ENCODE results near the gene BCL2. TPM values are rescaled to one million over a fixed set of nuclear protein-coding genes. Genes with fewer than 3 reads are reported as not detected.
"Not testable (repeated sequence)": the region's sequence is repeated elsewhere in the genome, so short reads cannot be mapped to it uniquely, and the experiment has no call there.

Gene BCL2
- total and polyA plus RNA-seq, 4 experiments from 2014 or later, result 28.5 to 50.4 (median 41.8) TPM

DNA sequence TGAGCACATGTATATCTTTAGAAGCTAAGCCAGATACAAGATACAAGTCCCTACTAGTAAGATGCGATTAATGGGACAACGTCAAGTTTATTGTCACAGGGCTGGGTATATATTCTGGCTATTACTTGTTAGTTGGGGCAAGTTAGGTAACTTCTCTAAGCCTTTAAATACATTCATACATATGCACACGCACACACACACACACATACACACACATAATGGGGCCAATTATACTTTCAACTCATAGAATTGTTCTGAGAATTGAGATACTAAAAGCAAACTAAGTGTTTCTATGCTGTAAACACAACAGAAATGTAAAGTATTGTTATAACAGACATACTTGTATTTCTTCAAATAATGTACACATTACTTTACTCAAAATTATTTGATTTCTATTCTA, 116.1 kb downstream of the BCL2 start:
- H3K9me3 ChIP-seq (ENCODE audit: control insufficient read depth in 1 of 2, low read length in 2 of 2), result no peaks in the 10 kb centered on the region
- Mint-ChIP-seq H3K9me3 (no peaks in the 10 kb centered on the region), H3K27me3 (no peaks in the 10 kb centered on the region), H3K4me1 (peaks cover 59 to 65% (median 63%) of the 10 kb centered on the region in 4 donors), H3K27ac (peak overlapping the region in 5 of 7 donors; percentile 9 to 90 (median 63)), H3K36me3 (peaks cover 10 to 18% of the 10 kb centered on the region in 2 donors), H3K4me3 (peak overlapping the region in 5 of 8 donors; percentile 7 to 79 (median 25))
- DNase-seq, result no peak
- peaks cover 95% of the 10 kb centered on the region for H3K4me1 ChIP-seq (ENCODE audit: insufficient read depth, low read length)
- H3K36me3 ChIP-seq (ENCODE audit: insufficient read depth, low read length), result no peaks in the 10 kb centered on the region
- ChIA-PET POLR2A (ENCODE audit: partially characterized antibody) (interaction anchor here (0.8 to 5.1 kb wide), 8 partner anchors 15 to 115 kb away, joined by 3 to 31 read pairs (median 5); partner anchors contain the start of gene BCL2), CTCF (ENCODE audit: partially characterized antibody) (interaction anchor here (1.0 to 3.8 kb wide), 7 partner anchors 8 to 119 kb away, joined by 3 to 22 read pairs (median 5); partner anchors contain the start of gene BCL2)
- H3K27ac ChIP-seq (ENCODE audit: low read depth, low read length), result no peak overlapping the region
- intact Hi-C loops (cut with micrococcal nuclease), result no loop called here
- H3K4me3 ChIP-seq (ENCODE audit: low read length in 2 of 2), result no peak overlapping the region
- no peaks in the 10 kb centered on the region for H3K27me3 ChIP-seq (ENCODE audit: insufficient read depth, low read length)

- no peaks in the 10 kb centered on the region for H3K27me3 Mint-ChIP-seq
- H3K36me3 Mint-ChIP-seq, result peaks cover 10 to 18% of the 10 kb centered on the region in 2 donors
- Histone ChIP-seq H3K4me3 (ENCODE audit: low read length in 2 of 2) (no peak overlapping the region), H3K27ac (ENCODE audit: low read depth, low read length) (no peak overlapping the region), H3K27me3 (ENCODE audit: insufficient read depth, low read length) (no peaks in the 10 kb centered on the region), H3K9me3 (ENCODE audit: control insufficient read depth in 1 of 2, low read length in 2 of 2) (no peaks in the 10 kb centered on the region), H3K36me3 (ENCODE audit: insufficient read depth, low read length) (no peaks in the 10 kb centered on the region), H3K4me1 (ENCODE audit: insufficient read depth, low read length) (peaks cover 95% of the 10 kb centered on the region)
- POLR2A ChIA-PET (ENCODE audit: partially characterized antibody), result interaction anchor here (0.8 to 4.7 kb wide), 5 partner anchors 22 to 109 kb away, joined by 3 to 25 read pairs (median 4); no protein-coding TSS in a partner anchor
- DNase-seq, result no peak
- CTCF ChIA-PET (ENCODE audit: partially characterized antibody), result interaction anchor here (0.8 to 3.8 kb wide), 5 partner anchors 9 to 48 kb away, joined by 3 to 14 read pairs (median 5); no protein-coding TSS in a partner anchor
- no peaks in the 10 kb centered on the region for H3K9me3 Mint-ChIP-seq
- peak overlapping the region in 5 of 7 donors; percentile 23 to 90 (median 68) for H3K27ac Mint-ChIP-seq
- intact Hi-C loops (cut with micrococcal nuclease), result no loop called here
- peak overlapping the region in 2 of 8 donors; percentile 16 to 39 for H3K4me3 Mint-ChIP-seq
- H3K4me1 Mint-ChIP-seq, result peaks cover 53 to 58% (median 56%) of the 10 kb centered on the region in 4 donors
Measured at GRCh38 chr18:63202828-63203227, 116.7 kb downstream of the BCL2 start.

GRCh38 chr18:63201456-63201855, 118.1 kb downstream of the BCL2 start:
- H3K4me3 ChIP-seq (ENCODE audit: low read length in 2 of 2); DNase-seq; H3K9me3 ChIP-seq (ENCODE audit: control insufficient read depth in 1 of 2, low read length in 2 of 2); intact Hi-C loops (cut with micrococcal nuclease); H3K27ac ChIP-seq (ENCODE audit: low read depth, low read length); H3K9me3 Mint-ChIP-seq; H3K36me3 Mint-ChIP-seq; H3K27me3 ChIP-seq (ENCODE audit: insufficient read depth, low read length); H3K27me3 Mint-ChIP-seq; H3K36me3 ChIP-seq (ENCODE audit: insufficient read depth, low read length): not testable (repeated sequence)
- peak overlapping the region in 1 of 8 donors; percentile 3 for H3K4me3 Mint-ChIP-seq
- peaks cover 94% of the 10 kb centered on the region for H3K4me1 ChIP-seq (ENCODE audit: insufficient read depth, low read length)
- POLR2A ChIA-PET (ENCODE audit: partially characterized antibody), result interaction anchor here (1.1 to 2.2 kb wide), 4 partner anchors 24 to 117 kb away, joined by 4 to 23 read pairs (median 8); partner anchors contain the start of gene BCL2
- peaks cover 44 to 45% (median 44%) of the 10 kb centered on the region in 4 donors for H3K4me1 Mint-ChIP-seq
- CTCF ChIA-PET (ENCODE audit: partially characterized antibody), result interaction anchor here (1.6 to 2.3 kb wide), 2 partner anchors 47 to 117 kb away, joined by 4 to 8 read pairs; no protein-coding TSS in a partner anchor
- H3K27ac Mint-ChIP-seq, result peak overlapping the region in 3 of 7 donors; percentile 22 to 41 (median 29)

GRCh38 chr18:63199743-63200241, 119.8 kb downstream of the BCL2 start:
- Histone ChIP-seq H3K27ac (ENCODE audit: low read depth, low read length) (peak overlapping the region; percentile 59), H3K4me3 (ENCODE audit: low read length in 2 of 2) (peak overlapping the region; percentile 64 to 65), H3K9me3 (ENCODE audit: control insufficient read depth in 1 of 2, low read length in 2 of 2) (no peaks in the 10 kb centered on the region), H3K27me3 (ENCODE audit: insufficient read depth, low read length) (no peaks in the 10 kb centered on the region), H3K4me1 (ENCODE audit: insufficient read depth, low read length) (peaks cover 85% of the 10 kb centered on the region), H3K36me3 (ENCODE audit: insufficient read depth, low read length) (no peaks in the 10 kb centered on the region)
- peak; percentile 66 to 76 (median 71) for DNase-seq
- H3K4me1 Mint-ChIP-seq, result peaks cover 28 to 37% (median 31%) of the 10 kb centered on the region in 4 donors
- no peak overlapping the region for H3K4me3 Mint-ChIP-seq
- H3K36me3 Mint-ChIP-seq, result peaks cover 0 to 9% of the 10 kb centered on the region in 2 donors
- intact Hi-C loops (cut with micrococcal nuclease), result loop anchor here (1.0 kb wide), 2 partner anchors 38 to 44 kb away; no protein-coding TSS in a partner anchor
- H3K27ac Mint-ChIP-seq, result no peak overlapping the region
- CTCF ChIA-PET (ENCODE audit: partially characterized antibody), result interaction anchor here (1.0 to 2.3 kb wide), 3 partner anchors 45 to 119 kb away, joined by 3 to 8 read pairs (median 4); no protein-coding TSS in a partner anchor
- no peaks in the 10 kb centered on the region for H3K27me3 Mint-ChIP-seq
- H3K9me3 Mint-ChIP-seq, result no peaks in the 10 kb centered on the region
- POLR2A ChIA-PET (ENCODE audit: partially characterized antibody), result interaction anchor here (0.7 to 2.2 kb wide), 11 partner anchors 8 to 119 kb away, joined by 3 to 23 read pairs (median 7); partner anchors contain the start of gene BCL2

DNA sequence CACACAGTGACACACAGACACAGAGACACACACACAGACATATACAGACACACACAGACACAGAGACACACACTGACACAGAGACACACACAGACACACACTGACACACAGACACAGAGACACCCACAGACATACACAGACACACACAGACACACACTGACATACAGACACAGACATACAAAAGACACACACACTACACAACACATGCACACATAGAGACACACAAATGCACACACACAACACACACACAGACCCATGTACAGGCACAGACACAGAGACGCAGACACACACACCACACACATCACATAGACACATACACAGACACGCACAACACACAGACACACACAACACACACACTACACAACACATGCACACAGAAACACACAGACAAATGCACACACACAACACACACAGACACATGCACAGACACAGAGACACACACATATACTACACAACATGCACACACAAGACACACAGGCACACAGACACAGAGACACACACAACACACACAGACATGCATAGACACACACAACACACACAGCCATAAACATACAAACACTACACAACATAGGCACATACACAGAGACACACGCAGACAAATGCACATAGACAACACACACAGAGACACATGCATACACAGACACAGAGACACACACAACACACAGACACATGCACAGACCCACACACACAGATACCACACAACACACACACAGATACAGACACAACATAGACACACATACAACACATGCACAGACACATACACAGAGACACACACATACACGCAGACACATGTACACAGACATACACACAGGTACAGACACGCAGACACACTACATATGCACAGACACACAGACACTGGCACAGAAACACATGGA, 120.5 kb downstream of the BCL2 start:
- H3K27me3 Mint-ChIP-seq, result no peaks in the 10 kb centered on the region
- ChIA-PET POLR2A (ENCODE audit: partially characterized antibody) (interaction anchor here (1.1 to 2.2 kb wide), 10 partner anchors 7 to 119 kb away, joined by 3 to 23 read pairs (median 8); partner anchors contain the start of gene BCL2), CTCF (ENCODE audit: partially characterized antibody) (interaction anchor here (2.3 kb wide), 1 partner anchor 120 kb away, joined by 8 read pairs; no protein-coding TSS in a partner anchor)
- Histone ChIP-seq H3K27me3 (ENCODE audit: insufficient read depth, low read length) (no peaks in the 10 kb centered on the region), H3K4me3 (ENCODE audit: low read length in 2 of 2) (peak overlapping the region; percentile 64 to 65), H3K9me3 (ENCODE audit: control insufficient read depth in 1 of 2, low read length in 2 of 2) (no peaks in the 10 kb centered on the region), H3K4me1 (ENCODE audit: insufficient read depth, low read length) (peaks cover 78% of the 10 kb centered on the region), H3K36me3 (ENCODE audit: insufficient read depth, low read length) (no peaks in the 10 kb centered on the region), H3K27ac (ENCODE audit: low read depth, low read length) (peak overlapping the region; percentile 59)
- no peak for DNase-seq
- no peak overlapping the region for H3K4me3 Mint-ChIP-seq
- no peak overlapping the region for H3K27ac Mint-ChIP-seq
- intact Hi-C loops (cut with micrococcal nuclease), result no loop called here
- no peaks in the 10 kb centered on the region for H3K9me3 Mint-ChIP-seq
- H3K4me1 Mint-ChIP-seq, result peaks cover 21 to 36% (median 24%) of the 10 kb centered on the region in 4 donors
- H3K36me3 Mint-ChIP-seq, result peaks cover under 1 to 6% of the 10 kb centered on the region in 2 donors

- ChIA-PET CTCF (ENCODE audit: partially characterized antibody) (interaction anchor here (0.9 to 4.8 kb wide), 5 partner anchors 27 to 120 kb away, joined by 3 to 32 read pairs (median 4); partner anchors contain the start of gene BCL2), POLR2A (ENCODE audit: partially characterized antibody) (interaction anchor here (1.1 to 4.2 kb wide), 9 partner anchors 10 to 120 kb away, joined by 3 to 40 read pairs (median 6); no protein-coding TSS in a partner anchor)
- peak overlapping the region; percentile 59 for H3K27ac ChIP-seq (ENCODE audit: low read depth, low read length)
- Mint-ChIP-seq H3K9me3 (no peaks in the 10 kb centered on the region), H3K27me3 (no peaks in the 10 kb centered on the region), H3K36me3 (peaks cover 4 to 6% of the 10 kb centered on the region in 2 donors), H3K27ac (no peak overlapping the region), H3K4me3 (no peak overlapping the region), H3K4me1 (peaks cover 15 to 34% (median 21%) of the 10 kb centered on the region in 4 donors)
- H3K27me3 ChIP-seq (ENCODE audit: insufficient read depth, low read length), result no peaks in the 10 kb centered on the region
- no peaks in the 10 kb centered on the region for H3K36me3 ChIP-seq (ENCODE audit: insufficient read depth, low read length)
- H3K4me1 ChIP-seq (ENCODE audit: insufficient read depth, low read length), result peaks cover 75% of the 10 kb centered on the region
- no peak for DNase-seq
- H3K9me3 ChIP-seq (ENCODE audit: control insufficient read depth in 1 of 2, low read length in 2 of 2), result no peaks in the 10 kb centered on the region
- intact Hi-C loops (cut with micrococcal nuclease), result no loop called here
- peak overlapping the region; percentile 64 to 65 for H3K4me3 ChIP-seq (ENCODE audit: low read length in 2 of 2)
Measured at GRCh38 chr18:63198098-63198760, 121.3 kb downstream of the BCL2 start.

All from CD4-positive, alpha-beta memory T cell (primary cell).